ENCODE data around the gene GPR162.

GPR162 gene

GRCh38 chr12:6825398-6826124 lies 3.9 kb downstream of the GPR162 start:
- H3K27me3 ChIP-seq (ENCODE audit: insufficient read depth, low read depth, severe bottlenecking), result no peaks in the 10 kb centered on the region
- H3K9me3 ChIP-seq (ENCODE audit: severe bottlenecking), result no peaks in the 10 kb centered on the region
- peak; percentile 93 for TF ChIP-seq CTCF (IDR thresholded peaks at IDR 0.05; ENCODE audit: low read depth, low read length)
- peak overlapping the region; percentile 25 for H3K27ac ChIP-seq
- H3K4me3 ChIP-seq (ENCODE audit: low read depth, low read length), result no peak overlapping the region
- DNase-seq, result peak; percentile 93
- peaks cover 34% of the 10 kb centered on the region for H3K36me3 ChIP-seq

GRCh38 chr12:6826125-6826733 lies 4.6 kb downstream of the GPR162 start:
- H3K27me3 ChIP-seq (ENCODE audit: insufficient read depth, low read depth, severe bottlenecking), result no peaks in the 10 kb centered on the region
- peaks cover 40% of the 10 kb centered on the region for H3K36me3 ChIP-seq
- no peak for TF ChIP-seq CTCF (IDR thresholded peaks at IDR 0.05; ENCODE audit: low read depth, low read length)
- H3K4me3 ChIP-seq (ENCODE audit: low read depth, low read length), result no peak overlapping the region
- no peaks in the 10 kb centered on the region for H3K9me3 ChIP-seq (ENCODE audit: severe bottlenecking)
- H3K27ac ChIP-seq, result peak overlapping the region; percentile 64
- no peak for DNase-seq

GRCh38 chr12:6826734-6827436 lies 5.3 kb downstream of the GPR162 start:
- no peaks in the 10 kb centered on the region for H3K9me3 ChIP-seq (ENCODE audit: severe bottlenecking)
- H3K4me3 ChIP-seq (ENCODE audit: low read depth, low read length), result no peak overlapping the region
- peak overlapping the region; percentile 64 for H3K27ac ChIP-seq
- 0 out of 2 replicates have a peak, but pooled peaks have one; percentile 2 for TF ChIP-seq CTCF (IDR thresholded peaks at IDR 0.05; ENCODE audit: low read depth, low read length)
- H3K27me3 ChIP-seq (ENCODE audit: insufficient read depth, low read depth, severe bottlenecking), result no peaks in the 10 kb centered on the region
- peak; percentile 18 for DNase-seq
- peaks cover 46% of the 10 kb centered on the region for H3K36me3 ChIP-seq

GRCh38 chr12:6827437-6827911 lies 5.9 kb downstream of the GPR162 start:
- DNase-seq, result peak; percentile 96
- Histone ChIP-seq H3K4me3 (ENCODE audit: low read depth, low read length) (0 out of 2 replicates have a peak overlapping the region, but pooled peaks have one; percentile 5), H3K27ac (peak overlapping the region; percentile 64), H3K9me3 (ENCODE audit: severe bottlenecking) (no peaks in the 10 kb centered on the region), H3K27me3 (ENCODE audit: insufficient read depth, low read depth, severe bottlenecking) (no peaks in the 10 kb centered on the region), H3K36me3 (peaks cover 52% of the 10 kb centered on the region)
- no peak for TF ChIP-seq CTCF (IDR thresholded peaks at IDR 0.05; ENCODE audit: low read depth, low read length)

GRCh38 chr12:6827982-6828780 lies 6.6 kb downstream of the GPR162 start, which contains the start of gene P3H3:
TSS of gene P3H3 (plus strand) at chr12:6828407. CDS start at chr12:6828441, 34 bp downstream.
- Histone ChIP-seq H3K4me3 (ENCODE audit: low read depth, low read length) (peak within 1 kb of the TSS; percentile 67), H3K27ac (peak within 1 kb of the TSS; percentile 91), H3K27me3 (ENCODE audit: insufficient read depth, low read depth, severe bottlenecking) (no peaks in the 10 kb centered on the region), H3K9me3 (ENCODE audit: severe bottlenecking) (no peaks in the 10 kb centered on the region), H3K36me3 (peaks cover 56% of the 10 kb centered on the region)
- peak; percentile 49 for DNase-seq
- 0 out of 2 replicates have a peak, but pooled peaks have one; percentile 4 for TF ChIP-seq CTCF (IDR thresholded peaks at IDR 0.05; ENCODE audit: low read depth, low read length)

All from WERI-Rb-1 (cell line).